Measurements from ENCODE around the gene C17orf114.

The C17orf114 gene

DNA sequence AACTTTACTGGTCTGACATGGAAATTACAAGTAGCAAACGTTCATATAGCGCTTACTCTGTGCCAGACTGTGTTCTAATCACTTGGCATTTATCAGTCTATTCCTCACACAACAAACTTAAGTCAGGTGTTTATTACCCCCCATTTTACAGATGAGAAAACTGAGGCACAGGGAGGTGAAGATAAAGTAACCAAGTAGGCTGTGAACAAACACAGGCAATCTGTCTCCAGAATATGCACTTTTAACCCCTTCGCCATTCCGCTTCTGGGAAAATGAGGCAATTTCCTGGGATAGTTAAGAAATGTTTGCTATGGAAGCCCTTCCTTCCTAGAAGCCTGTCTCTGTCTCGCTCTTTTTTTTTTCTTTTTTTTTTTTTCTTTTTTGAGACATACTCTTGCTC is 50.2 kb downstream of the C17orf114 start (continued):
- TF ChIP-seq, protein P1, sequence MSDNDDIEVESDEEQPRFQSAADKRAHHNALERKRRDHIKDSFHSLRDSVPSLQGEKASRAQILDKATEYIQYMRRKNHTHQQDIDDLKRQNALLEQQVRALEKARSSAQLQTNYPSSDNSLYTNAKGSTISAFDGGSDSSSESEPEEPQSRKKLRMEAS (IDR thresholded peaks at IDR 0.05) = 0 out of 2 replicates have a peak, but pooled peaks have one; percentile 36
- TF ChIP-seq FOXA1 (IDR thresholded peaks at IDR 0.05) (no peak), FOXA1 (CRISPR knock-in tag; IDR thresholded peaks at IDR 0.05) (0 out of 2 replicates have a peak, but pooled peaks have one; percentile 33), PHF5A (CRISPR knock-in tag; IDR thresholded peaks at IDR 0.05; ENCODE audit: low read depth, unreplicated experiment) (peak; percentile 63), CHD4 (IDR thresholded peaks at IDR 0.05; ENCODE audit: borderline replicate concordance, low read length) (peak; percentile 96), ZBTB3 (CRISPR knock-in tag; IDR thresholded peaks at IDR 0.05; ENCODE audit: borderline replicate concordance, low read depth) (no peak), KLF12 (CRISPR knock-in tag; IDR thresholded peaks at IDR 0.05; ENCODE audit: borderline replicate concordance) (no peak), TBP (CRISPR knock-in tag; IDR thresholded peaks at IDR 0.05) (no peak), PAWR (CRISPR knock-in tag; IDR thresholded peaks at IDR 0.05; ENCODE audit: borderline replicate concordance) (no peak), CEBPG (CRISPR knock-in tag; IDR thresholded peaks at IDR 0.05) (peak; percentile 95), ZNF12 (CRISPR knock-in tag; IDR thresholded peaks at IDR 0.05) (0 out of 2 replicates have a peak, but pooled peaks have one; percentile 45), E2F2 (CRISPR knock-in tag; IDR thresholded peaks at IDR 0.05; ENCODE audit: borderline replicate concordance) (no peak), ZNF501 (CRISPR knock-in tag; IDR thresholded peaks at IDR 0.05) (no peak), ARID5B (CRISPR knock-in tag; IDR thresholded peaks at IDR 0.05) (peak; percentile 51)
- TF ChIP-seq, protein P2, sequence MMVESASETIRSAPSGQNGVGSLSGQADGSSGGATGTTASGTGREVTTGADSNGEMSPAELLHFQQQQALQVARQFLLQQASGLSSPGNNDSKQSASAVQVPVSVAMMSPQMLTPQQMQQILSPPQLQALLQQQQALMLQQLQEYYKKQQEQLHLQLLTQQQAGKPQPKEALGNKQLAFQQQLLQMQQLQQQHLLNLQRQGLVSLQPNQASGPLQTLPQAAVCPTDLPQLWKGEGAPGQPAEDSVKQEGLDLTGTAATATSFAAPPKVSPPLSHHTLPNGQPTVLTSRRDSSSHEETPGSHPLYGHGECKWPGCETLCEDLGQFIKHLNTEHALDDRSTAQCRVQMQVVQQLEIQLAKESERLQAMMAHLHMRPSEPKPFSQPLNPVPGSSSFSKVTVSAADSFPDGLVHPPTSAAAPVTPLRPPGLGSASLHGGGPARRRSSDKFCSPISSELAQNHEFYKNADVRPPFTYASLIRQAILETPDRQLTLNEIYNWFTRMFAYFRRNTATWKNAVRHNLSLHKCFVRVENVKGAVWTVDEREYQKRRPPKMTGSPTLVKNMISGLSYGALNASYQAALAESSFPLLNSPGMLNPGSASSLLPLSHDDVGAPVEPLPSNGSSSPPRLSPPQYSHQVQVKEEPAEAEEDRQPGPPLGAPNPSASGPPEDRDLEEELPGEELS (CRISPR knock-in tag; IDR thresholded peaks at IDR 0.05) = 0 out of 2 replicates have a peak, but pooled peaks have one; percentile 31
- TF ChIP-seq, protein P3, sequence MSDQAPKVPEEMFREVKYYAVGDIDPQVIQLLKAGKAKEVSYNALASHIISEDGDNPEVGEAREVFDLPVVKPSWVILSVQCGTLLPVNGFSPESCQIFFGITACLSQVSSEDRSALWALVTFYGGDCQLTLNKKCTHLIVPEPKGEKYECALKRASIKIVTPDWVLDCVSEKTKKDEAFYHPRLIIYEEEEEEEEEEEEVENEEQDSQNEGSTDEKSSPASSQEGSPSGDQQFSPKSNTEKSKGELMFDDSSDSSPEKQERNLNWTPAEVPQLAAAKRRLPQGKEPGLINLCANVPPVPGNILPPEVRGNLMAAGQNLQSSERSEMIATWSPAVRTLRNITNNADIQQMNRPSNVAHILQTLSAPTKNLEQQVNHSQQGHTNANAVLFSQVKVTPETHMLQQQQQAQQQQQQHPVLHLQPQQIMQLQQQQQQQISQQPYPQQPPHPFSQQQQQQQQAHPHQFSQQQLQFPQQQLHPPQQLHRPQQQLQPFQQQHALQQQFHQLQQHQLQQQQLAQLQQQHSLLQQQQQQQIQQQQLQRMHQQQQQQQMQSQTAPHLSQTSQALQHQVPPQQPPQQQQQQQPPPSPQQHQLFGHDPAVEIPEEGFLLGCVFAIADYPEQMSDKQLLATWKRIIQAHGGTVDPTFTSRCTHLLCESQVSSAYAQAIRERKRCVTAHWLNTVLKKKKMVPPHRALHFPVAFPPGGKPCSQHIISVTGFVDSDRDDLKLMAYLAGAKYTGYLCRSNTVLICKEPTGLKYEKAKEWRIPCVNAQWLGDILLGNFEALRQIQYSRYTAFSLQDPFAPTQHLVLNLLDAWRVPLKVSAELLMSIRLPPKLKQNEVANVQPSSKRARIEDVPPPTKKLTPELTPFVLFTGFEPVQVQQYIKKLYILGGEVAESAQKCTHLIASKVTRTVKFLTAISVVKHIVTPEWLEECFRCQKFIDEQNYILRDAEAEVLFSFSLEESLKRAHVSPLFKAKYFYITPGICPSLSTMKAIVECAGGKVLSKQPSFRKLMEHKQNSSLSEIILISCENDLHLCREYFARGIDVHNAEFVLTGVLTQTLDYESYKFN (CRISPR knock-in tag; conservative IDR thresholded peaks at IDR 0.05) = peak; percentile 23; the same call in 1 of the 2 replicates
- TF ChIP-seq, protein P4, sequence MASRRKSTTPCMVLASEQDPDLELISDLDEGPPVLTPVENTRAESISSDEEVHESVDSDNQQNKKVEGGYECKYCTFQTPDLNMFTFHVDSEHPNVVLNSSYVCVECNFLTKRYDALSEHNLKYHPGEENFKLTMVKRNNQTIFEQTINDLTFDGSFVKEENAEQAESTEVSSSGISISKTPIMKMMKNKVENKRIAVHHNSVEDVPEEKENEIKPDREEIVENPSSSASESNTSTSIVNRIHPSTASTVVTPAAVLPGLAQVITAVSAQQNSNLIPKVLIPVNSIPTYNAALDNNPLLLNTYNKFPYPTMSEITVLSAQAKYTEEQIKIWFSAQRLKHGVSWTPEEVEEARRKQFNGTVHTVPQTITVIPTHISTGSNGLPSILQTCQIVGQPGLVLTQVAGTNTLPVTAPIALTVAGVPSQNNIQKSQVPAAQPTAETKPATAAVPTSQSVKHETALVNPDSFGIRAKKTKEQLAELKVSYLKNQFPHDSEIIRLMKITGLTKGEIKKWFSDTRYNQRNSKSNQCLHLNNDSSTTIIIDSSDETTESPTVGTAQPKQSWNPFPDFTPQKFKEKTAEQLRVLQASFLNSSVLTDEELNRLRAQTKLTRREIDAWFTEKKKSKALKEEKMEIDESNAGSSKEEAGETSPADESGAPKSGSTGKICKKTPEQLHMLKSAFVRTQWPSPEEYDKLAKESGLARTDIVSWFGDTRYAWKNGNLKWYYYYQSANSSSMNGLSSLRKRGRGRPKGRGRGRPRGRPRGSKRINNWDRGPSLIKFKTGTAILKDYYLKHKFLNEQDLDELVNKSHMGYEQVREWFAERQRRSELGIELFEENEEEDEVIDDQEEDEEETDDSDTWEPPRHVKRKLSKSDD (CRISPR knock-in tag; IDR thresholded peaks at IDR 0.05; ENCODE audit: low read depth) = no peak
